GM12878 (cell line): ENCODE measurements around the gene SVOP. TPM values are rescaled to one million over a fixed set of nuclear protein-coding genes. Genes with fewer than 3 reads are reported as not detected.

Source experiments
- ATAC-seq: fragments of 200-7000 bp; cut with Tn5 transposase; 3 replicates; pipeline ENCODE4 v1.9.1; 2020; ENCODE audit warnings: mild to moderate bottlenecking, moderate library complexity
- BruUV-seq: library from RNA; stranded (reverse); fragments of 400-500 nt; replicated peaks from 2 replicates; lab custom pipeline; 2021; lab: Mats Ljungman, UMichigan
- CTCF ChIA-PET: fragments of 300-600 bp; sonication (Branson Sonifier 250); formaldehyde crosslinking; extraction: SDS; loops from one replicate; lab custom pipeline; 2021; ENCODE audit warnings: inconsistent platforms; lab: Yijun Ruan, JAX
- POLR2A ChIA-PET: fragments of 350-600 bp; formaldehyde crosslinking; extraction: SDS; loops from one replicate; lab custom pipeline; 2021; ENCODE audit warnings: inconsistent platforms; lab: Charles Lee
- RAD21 ChIA-PET: fragments of 300-600 bp; sonication (Branson Sonifier 250); formaldehyde crosslinking; loops from one replicate; lab custom pipeline; 2023; ENCODE audit warnings: antibody characterized with exemption; ENCODE audit not compliant: unreplicated experiment; lab: Charles Lee
- SMC1A ChIA-PET: fragments of 300-600 bp; sonication (Branson Sonifier 250); formaldehyde crosslinking; loops from one replicate; lab custom pipeline; 2023; ENCODE audit not compliant: unreplicated experiment, uncharacterized antibody; lab: Charles Lee
- DNase-seq: peaks from one replicate; pipeline ENCODE4 v3.0.0-alpha.2; 2011; ENCODE audit warnings: low read depth, low spot score
- FAIRE-seq: peaks from 3 replicates; lab custom pipeline; 2011; peaks lifted over from hg19 to GRCh38; lab: Jason Lieb, UNC
- H2AFZ ChIP-seq: 2 replicates; pipeline ENCODE4 v1.6.0; 2011; ENCODE audit warnings: low read depth, low read length, control low read depth; ENCODE audit not compliant: control insufficient read depth
- H3K27ac ChIP-seq: 2 replicates; pipeline ENCODE4 v1.5.1; 2011; ENCODE audit warnings: control low read depth; ENCODE audit not compliant: control insufficient read depth, insufficient read depth
- H3K27me3 ChIP-seq, 2 experiments: replicated peaks in 1 of 2; 2 replicates each; pipeline versions ENCODE4 v1.6.0 to v1.6.1; 2011; ENCODE audit warnings: low read length in 1 of 2; ENCODE audit not compliant: control insufficient read depth in 2 of 2, insufficient read depth in 2 of 2
- H3K36me3 ChIP-seq, 2 experiments: 2 replicates each; pipeline ENCODE4 v1.5.1; 2011; ENCODE audit warnings: low read length in 1 of 2; ENCODE audit not compliant: control insufficient read depth in 2 of 2, insufficient read depth in 2 of 2
- H3K4me1 ChIP-seq: 2 replicates; pipeline ENCODE4 v1.6.1; 2011; ENCODE audit warnings: mild to moderate bottlenecking, low read length, moderate library complexity, mixed read lengths; ENCODE audit not compliant: control insufficient read depth, insufficient read depth
- H3K4me2 ChIP-seq: 2 replicates; pipeline ENCODE4 v1.6.0; 2011; ENCODE audit warnings: control low read depth; ENCODE audit not compliant: control insufficient read depth, insufficient read depth
- H3K4me3 ChIP-seq: fragments of 200-600 bp; sonication (generic); 2 replicates; pipeline ENCODE4 v1.5.1; 2016
- H3K79me2 ChIP-seq: 2 replicates; pipeline ENCODE4 v1.6.0; 2011; ENCODE audit warnings: low read length; ENCODE audit not compliant: control insufficient read depth, insufficient read depth
- H3K9ac ChIP-seq: 2 replicates; pipeline ENCODE4 v1.8.0; 2011; ENCODE audit warnings: low read length, control low read depth, mixed read lengths; ENCODE audit not compliant: control insufficient read depth, insufficient read depth
- H3K9me3 ChIP-seq: replicated peaks from 3 replicates; pipeline ENCODE4 v1.5.1; 2011; ENCODE audit warnings: mild to moderate bottlenecking, low read length; ENCODE audit not compliant: control insufficient read depth, insufficient read depth
- H4K20me1 ChIP-seq: 2 replicates; pipeline ENCODE4 v1.6.0; 2011; ENCODE audit not compliant: control insufficient read depth, insufficient read depth
- GATAD2B ChIP-seq: fragments of 450-650 bp; conservative IDR thresholded peaks from 2 replicates; pipeline ENCODE4 v1.6.1; 2017; ENCODE audit warnings: low read depth, mild to moderate bottlenecking, moderate library complexity
- IKZF2 ChIP-seq, 2 experiments: fragments of 450-650 bp; IDR thresholded peaks; 2 replicates each; pipeline ENCODE4 v1.6.1; 2017; ENCODE audit warnings: mild to moderate bottlenecking in 2 of 2, moderate library complexity in 2 of 2
- MLLT1 ChIP-seq: fragments of 450-650 bp; IDR thresholded peaks from 2 replicates; pipeline ENCODE4 v1.6.1; 2016; ENCODE audit warnings: mild to moderate bottlenecking
- MTA2 ChIP-seq: fragments of 450-650 bp; IDR thresholded peaks from 2 replicates; pipeline ENCODE4 v1.6.1; 2016; ENCODE audit warnings: low read depth, mild to moderate bottlenecking, moderate library complexity
- SIN3A ChIP-seq: IDR thresholded peaks from 2 replicates; pipeline ENCODE4 v1.6.1; 2012; ENCODE audit warnings: low read depth, low read length, improper control_type of control experiment
- SMAD1 ChIP-seq: fragments of 450-650 bp; IDR thresholded peaks from 2 replicates; pipeline ENCODE4 v1.6.1; 2018; ENCODE audit warnings: mild to moderate bottlenecking, low read depth; ENCODE audit not compliant: partially characterized antibody
- SPI1 ChIP-seq: IDR thresholded peaks from 2 replicates; pipeline ENCODE4 v1.6.1; 2011; ENCODE audit warnings: low read depth, mild to moderate bottlenecking, low read length, moderate library complexity, borderline replicate concordance; ENCODE audit not compliant: insufficient read depth
- ZBED1 ChIP-seq: IDR thresholded peaks from 2 replicates; pipeline ENCODE4 v1.6.1; 2016; ENCODE audit warnings: borderline replicate concordance
- ZNF207 ChIP-seq: fragments of 450-650 bp; IDR thresholded peaks from 2 replicates; pipeline ENCODE4 v1.6.1; 2014; ENCODE audit warnings: antibody characterized with exemption, mild to moderate bottlenecking, borderline replicate concordance
- ZNF687 ChIP-seq: fragments of 450-650 bp; IDR thresholded peaks from 2 replicates; pipeline ENCODE4 v1.6.1; 2017; ENCODE audit warnings: mild to moderate bottlenecking, moderate library complexity
- WGBS: methylation state at CpG from one replicate; pipeline ENCODE4 v1.1.6; 2016; ENCODE audit warnings: low lambda C conversion rate; ENCODE audit not compliant: insufficient replicate concordance, insufficient coverage; ENCODE audit errors: missing lambda C conversion rate; 5-methylcytosine and 5-hydroxymethylcytosine counted together
- in situ Hi-C: fragments of 300-500 bp; cut with MboI; formaldehyde crosslinking; loops from 9 replicates; pipeline ENCODE4 v1.14.3; 2018; ENCODE audit warnings: mixed read lengths
- intact Hi-C: fragments of 100-400 bp; cut with micrococcal nuclease; formaldehyde crosslinking; loops from one replicate; pipeline ENCODE4 v1.14.2; 2022; ENCODE audit not compliant: unreplicated experiment
- polyA plus RNA-seq, 11 experiments: library from polyadenylated mRNA; depleted of rRNA in 4 of 11; unstranded in 6 of 11; stranded (reverse) in 5 of 11; fragments of >200 nt; fragmentation: Nextera tagmentation in 4 of 11; fragmentation: Illumina TruSeq in 1 of 11; extraction: Ambion mirVana in 4 of 11; extraction: Trizol in 1 of 11; gene quantifications; 1 replicate in 1 of 11; 2 replicates in 10 of 11; pipeline versions ENCODE4 v1.2.1 to v1.2.3, GENCODE V29; 2011 to 2016; ENCODE audit warnings: inconsistent platforms in 2 of 11, missing spikeins in 2 of 11, low read depth in 1 of 11
- total RNA-seq, 4 experiments: library from RNA; depleted of rRNA in 3 of 4; stranded (reverse); fragments of >200 nt in 3 of 4; fragmentation: Illumina TruSeq in 1 of 4; extraction: Trizol in 1 of 4; gene quantifications; 2 replicates each; pipeline versions ENCODE4 v1.2.1 to v1.2.3, GENCODE V29; 2013 to 2021
- TF ChIP-seq, protein P1 (sequence below): fragments of 450-650 bp; formaldehyde crosslinking; IDR thresholded peaks from 2 replicates; pipeline ENCODE4 v1.4.0; 2020; ENCODE audit warnings: mild to moderate bottlenecking, moderate library complexity
- TF ChIP-seq, protein P2 (sequence below): IDR thresholded peaks from 2 replicates; pipeline ENCODE4 v1.6.1; 2011; ENCODE audit warnings: mild to moderate bottlenecking, low read depth, low read length, moderate library complexity; ENCODE audit not compliant: insufficient replicate concordance

Gene SVOP
- total and polyA plus RNA-seq, 10 of the 15 experiments (the other 5 are each of a cell fraction or from before 2014, with no cell fraction given) = under 0.01 TPM; not detected in 9

- peak overlapping the region; percentile 71 for H3K4me2 ChIP-seq
- FAIRE-seq = peak; percentile 44
- peaks cover 40% of the 10 kb centered on the region for H3K4me1 ChIP-seq
- ChIA-PET CTCF (no interaction called here), POLR2A (interaction anchor here (0.7 to 5.6 kb wide), 3 partner anchors 11 to 198 kb away, joined by 3 to 30 read pairs (median 4); no protein-coding TSS in a partner anchor), RAD21 (interaction anchor here (1.6 to 4.7 kb wide), 3 partner anchors 24 to 196 kb away, joined by 4 to 18 read pairs (median 5); no protein-coding TSS in a partner anchor), SMC1A (interaction anchor here (0.6 to 2.5 kb wide), 2 partner anchors 196 to 394 kb away, joined by 3 to 11 read pairs; no protein-coding TSS in a partner anchor)
- H3K9me3 ChIP-seq = no peaks in the 10 kb centered on the region
- no peak for ATAC-seq
- no peaks in the 10 kb centered on the region for H3K36me3 ChIP-seq
- in situ Hi-C loops (no loop called here), intact Hi-C loops (no loop called here)
- H4K20me1 ChIP-seq = no peaks in the 10 kb centered on the region
- H3K27ac ChIP-seq = peak overlapping the region; percentile 32
- peaks cover 23% of the 10 kb centered on the region for H3K79me2 ChIP-seq
- peak overlapping the region; percentile 37; the same call in 1 of the 2 replicates for H2AFZ ChIP-seq
- DNase-seq = no peak
- H3K9ac ChIP-seq = no peak overlapping the region; the same call in 1 of the 2 replicates
- WGBS = 2% methylated on average over 6 of the region's 6 CpGs
- no peak overlapping the region; the same call in 1 of the 2 replicates for H3K4me3 ChIP-seq
- no peaks in the 10 kb centered on the region for H3K27me3 ChIP-seq
- BruUV-seq = no TSS peak
- no peak for TF ChIP-seq SMAD1
- 0 out of 2 replicates have a peak, but pooled peaks have one; percentile 40 for TF ChIP-seq GATAD2B
- TF ChIP-seq, protein P1, sequence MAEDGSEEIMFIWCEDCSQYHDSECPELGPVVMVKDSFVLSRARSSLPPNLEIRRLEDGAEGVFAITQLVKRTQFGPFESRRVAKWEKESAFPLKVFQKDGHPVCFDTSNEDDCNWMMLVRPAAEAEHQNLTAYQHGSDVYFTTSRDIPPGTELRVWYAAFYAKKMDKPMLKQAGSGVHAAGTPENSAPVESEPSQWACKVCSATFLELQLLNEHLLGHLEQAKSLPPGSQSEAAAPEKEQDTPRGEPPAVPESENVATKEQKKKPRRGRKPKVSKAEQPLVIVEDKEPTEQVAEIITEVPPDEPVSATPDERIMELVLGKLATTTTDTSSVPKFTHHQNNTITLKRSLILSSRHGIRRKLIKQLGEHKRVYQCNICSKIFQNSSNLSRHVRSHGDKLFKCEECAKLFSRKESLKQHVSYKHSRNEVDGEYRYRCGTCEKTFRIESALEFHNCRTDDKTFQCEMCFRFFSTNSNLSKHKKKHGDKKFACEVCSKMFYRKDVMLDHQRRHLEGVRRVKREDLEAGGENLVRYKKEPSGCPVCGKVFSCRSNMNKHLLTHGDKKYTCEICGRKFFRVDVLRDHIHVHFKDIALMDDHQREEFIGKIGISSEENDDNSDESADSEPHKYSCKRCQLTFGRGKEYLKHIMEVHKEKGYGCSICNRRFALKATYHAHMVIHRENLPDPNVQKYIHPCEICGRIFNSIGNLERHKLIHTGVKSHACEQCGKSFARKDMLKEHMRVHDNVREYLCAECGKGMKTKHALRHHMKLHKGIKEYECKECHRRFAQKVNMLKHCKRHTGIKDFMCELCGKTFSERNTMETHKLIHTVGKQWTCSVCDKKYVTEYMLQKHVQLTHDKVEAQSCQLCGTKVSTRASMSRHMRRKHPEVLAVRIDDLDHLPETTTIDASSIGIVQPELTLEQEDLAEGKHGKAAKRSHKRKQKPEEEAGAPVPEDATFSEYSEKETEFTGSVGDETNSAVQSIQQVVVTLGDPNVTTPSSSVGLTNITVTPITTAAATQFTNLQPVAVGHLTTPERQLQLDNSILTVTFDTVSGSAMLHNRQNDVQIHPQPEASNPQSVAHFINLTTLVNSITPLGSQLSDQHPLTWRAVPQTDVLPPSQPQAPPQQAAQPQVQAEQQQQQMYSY = no peak
- no peak for TF ChIP-seq ZNF687
- TF ChIP-seq ZBED1 = no peak
- no peak for TF ChIP-seq SIN3A
- no peak for TF ChIP-seq ZNF207
- TF ChIP-seq MLLT1 = no peak
- 0 out of 2 replicates have a peak, but pooled peaks have one; percentile 42 for TF ChIP-seq MTA2
- TF ChIP-seq, protein P2, sequence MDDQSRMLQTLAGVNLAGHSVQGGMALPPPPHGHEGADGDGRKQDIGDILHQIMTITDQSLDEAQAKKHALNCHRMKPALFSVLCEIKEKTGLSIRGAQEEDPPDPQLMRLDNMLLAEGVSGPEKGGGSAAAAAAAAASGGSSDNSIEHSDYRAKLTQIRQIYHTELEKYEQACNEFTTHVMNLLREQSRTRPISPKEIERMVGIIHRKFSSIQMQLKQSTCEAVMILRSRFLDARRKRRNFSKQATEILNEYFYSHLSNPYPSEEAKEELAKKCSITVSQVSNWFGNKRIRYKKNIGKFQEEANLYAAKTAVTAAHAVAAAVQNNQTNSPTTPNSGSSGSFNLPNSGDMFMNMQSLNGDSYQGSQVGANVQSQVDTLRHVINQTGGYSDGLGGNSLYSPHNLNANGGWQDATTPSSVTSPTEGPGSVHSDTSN = no peak
- TF ChIP-seq SPI1 = peak; percentile 95
- peak; percentile 84 for TF ChIP-seq IKZF2 (IDR thresholded peaks at IDR 0.05)
These were observed 160.4 kb downstream of the SVOP start for GRCh38 chr12:108860443-108860842.
